Measurements from ENCODE around the gene DENND2C. TPM values are rescaled to one million over a fixed set of nuclear protein-coding genes. Genes with fewer than 3 reads are reported as not detected.

DENND2C gene
- total RNA-seq, 1 experiment from 2014 or later = 3.1 TPM

DNA sequence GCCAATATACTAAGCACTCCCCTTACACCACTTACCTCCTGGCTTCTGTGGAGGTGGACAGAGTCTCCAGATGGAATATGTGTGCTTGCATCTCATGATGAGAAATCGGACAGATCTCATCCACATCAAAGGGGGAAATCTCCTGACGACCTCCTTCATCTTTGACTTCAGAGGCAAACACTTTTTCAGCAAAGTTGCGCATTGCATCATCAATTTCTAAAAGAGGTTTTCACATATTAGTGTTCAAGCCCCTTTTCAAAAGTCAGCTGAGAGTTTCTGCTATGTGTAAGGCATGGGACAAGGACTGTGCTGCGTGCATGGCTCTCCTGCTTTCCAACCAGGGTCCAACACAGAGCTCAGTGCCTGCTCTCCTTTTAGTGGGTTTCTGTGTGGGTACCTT, 18.7 kb upstream of the DENND2C start:
- DNase-seq (ENCODE audit: extremely low read depth, low read depth) = no peak

GRCh38 chr1:114685851-114686250, 16.0 kb upstream of the DENND2C start:
- DNase-seq (ENCODE audit: extremely low read depth, low read depth) = no peak

DNA sequence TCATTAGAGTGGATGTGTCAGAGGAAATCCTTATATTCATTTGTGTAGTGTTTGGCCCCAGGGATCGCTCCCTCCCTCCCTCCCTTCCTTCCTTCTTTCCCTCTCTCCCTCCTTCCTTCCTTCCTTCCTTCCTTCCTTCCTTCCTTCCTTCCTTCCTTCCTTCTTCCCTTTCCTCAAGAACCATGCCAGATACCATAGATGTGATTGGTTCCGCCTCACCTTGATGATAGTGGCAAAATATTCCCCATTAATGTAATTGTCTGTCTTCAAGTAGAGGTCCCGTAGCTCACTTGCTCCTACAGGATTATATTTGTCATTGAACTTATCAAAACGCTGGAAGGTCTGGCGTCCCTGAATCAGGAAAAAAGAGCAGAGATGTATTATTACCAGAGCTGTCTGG, 7.8 kb upstream of the DENND2C start:
- no peak for DNase-seq (ENCODE audit: extremely low read depth, low read depth)

DNA sequence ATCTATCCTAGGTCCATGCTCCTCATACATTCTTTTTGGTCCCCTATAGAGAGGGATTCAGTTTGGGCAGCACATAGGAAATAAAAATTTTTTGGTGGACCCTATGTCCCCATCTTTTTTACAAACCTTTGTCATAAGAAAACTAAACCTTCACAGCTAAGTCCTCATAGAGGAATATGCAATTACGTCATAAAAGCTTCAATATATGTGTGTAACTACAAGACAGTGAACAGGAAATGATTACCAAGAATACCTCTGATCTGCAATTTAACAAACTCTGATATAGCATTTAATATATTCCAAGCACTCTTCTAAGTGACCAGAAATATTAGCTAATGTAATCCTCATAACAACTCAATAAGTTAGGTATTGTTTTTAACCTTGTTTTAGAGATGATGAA, 6.3 kb upstream of the DENND2C start:
- DNase-seq (ENCODE audit: extremely low read depth, low read depth) = no peak

- DNase-seq (ENCODE audit: extremely low read depth, low read depth) = no peak
Observed at GRCh38 chr1:114671939-114672275, 2.1 kb upstream of the DENND2C start.

DNA sequence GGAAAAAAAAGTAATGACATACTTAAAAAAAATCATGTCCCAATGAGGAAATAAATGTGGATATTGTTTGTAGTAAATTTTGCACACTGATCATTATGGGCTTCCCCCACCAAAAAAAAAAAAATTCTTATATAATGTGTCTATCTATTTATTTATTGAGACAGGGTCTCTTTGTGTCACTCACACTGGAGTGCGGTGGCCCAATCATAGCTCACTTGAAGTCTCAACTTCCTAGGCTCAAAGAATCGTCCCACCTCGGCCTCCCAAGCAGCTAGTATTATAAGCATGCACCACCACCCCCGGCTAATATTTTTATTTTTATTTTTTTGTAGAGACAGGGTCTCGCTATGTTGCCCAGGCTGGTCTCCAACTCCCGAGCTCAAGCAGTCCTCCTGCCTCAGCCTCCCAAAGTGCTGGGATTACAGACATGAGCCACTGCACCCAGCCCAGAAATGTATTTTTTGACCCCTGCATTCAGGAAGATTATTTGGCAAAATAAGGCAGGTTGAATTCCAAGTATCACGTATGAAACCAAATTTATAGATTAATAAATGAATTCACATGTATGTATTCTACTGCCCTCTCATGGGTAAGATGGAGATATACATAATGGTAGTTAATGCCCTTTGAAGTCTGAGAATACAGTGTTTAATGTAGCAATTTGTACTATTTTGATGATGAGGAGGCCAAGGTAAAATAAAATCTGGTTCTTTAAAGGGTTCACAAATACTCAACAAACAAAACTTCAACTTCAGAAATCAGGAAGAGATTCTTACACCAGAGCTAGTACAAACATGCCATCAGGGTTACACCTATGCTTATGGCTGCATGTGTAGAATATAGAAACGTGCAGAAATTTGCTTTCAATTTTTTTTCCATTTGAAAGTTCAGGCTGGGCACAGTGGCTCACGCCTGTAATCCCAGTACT, 1.4 kb upstream of the DENND2C start:
- DNase-seq (ENCODE audit: extremely low read depth, low read depth) = no peak

DNA sequence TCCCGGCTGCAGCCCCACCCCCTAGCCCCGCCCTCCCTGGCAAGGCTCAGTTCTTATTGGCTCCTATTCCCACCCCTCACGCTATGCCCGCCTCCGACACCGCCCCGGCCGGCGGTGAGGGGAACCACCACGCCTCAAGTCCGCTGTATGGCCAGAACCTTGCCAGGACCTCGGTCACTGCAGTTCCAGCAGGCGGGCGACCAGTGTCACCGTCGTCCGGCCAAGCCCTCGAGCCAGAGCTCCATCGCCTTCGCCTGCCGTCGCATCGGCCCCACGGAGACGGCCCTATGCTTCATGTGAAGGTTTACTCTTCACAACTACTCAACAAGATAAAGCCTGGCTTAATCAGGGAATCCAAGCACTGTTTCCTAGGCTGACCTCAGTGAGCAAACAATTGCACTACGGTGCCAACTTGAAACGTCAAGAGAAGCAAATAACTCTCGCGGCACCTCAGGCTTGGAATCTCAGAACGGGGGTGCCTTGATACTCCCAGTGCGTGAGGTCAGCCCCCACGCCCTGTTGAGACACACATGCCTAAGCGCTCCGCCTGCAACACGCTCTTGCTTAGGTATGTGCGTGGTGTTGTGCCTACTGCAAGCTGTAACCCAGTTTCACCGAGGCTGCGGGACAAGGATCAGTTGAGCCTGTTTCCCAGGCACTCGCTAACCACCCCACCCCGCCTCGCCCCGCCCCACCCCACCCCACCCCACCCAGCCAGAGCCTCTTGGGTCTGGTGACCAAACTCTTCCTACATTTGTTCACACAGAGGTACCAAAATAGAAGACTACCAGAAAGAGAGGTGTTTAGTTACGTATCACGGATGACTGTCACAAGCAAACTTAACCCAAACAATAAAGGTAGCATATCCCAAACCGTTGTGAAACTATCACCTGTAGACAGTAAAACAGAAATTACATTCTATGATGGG, 498 bp upstream of the DENND2C start:
- peak; percentile 85 for DNase-seq (ENCODE audit: extremely low read depth, low read depth)

- DNase-seq (ENCODE audit: extremely low read depth, low read depth) = peak; percentile 13
Observed at GRCh38 chr1:114668784-114669561, 876 bp downstream of the DENND2C start.

- no peak for DNase-seq (ENCODE audit: extremely low read depth, low read depth)
Observed at GRCh38 chr1:114668373-114668772, 1.5 kb downstream of the DENND2C start.

- no peak for DNase-seq (ENCODE audit: extremely low read depth, low read depth)
Observed at GRCh38 chr1:114666954-114667353, 2.9 kb downstream of the DENND2C start.

GRCh38 chr1:114660238-114660637, 9.6 kb downstream of the DENND2C start:
- DNase-seq (ENCODE audit: extremely low read depth, low read depth) = no peak

- no peak for DNase-seq (ENCODE audit: extremely low read depth, low read depth)
Observed at GRCh38 chr1:114651893-114652292, 18.0 kb downstream of the DENND2C start.

DNA sequence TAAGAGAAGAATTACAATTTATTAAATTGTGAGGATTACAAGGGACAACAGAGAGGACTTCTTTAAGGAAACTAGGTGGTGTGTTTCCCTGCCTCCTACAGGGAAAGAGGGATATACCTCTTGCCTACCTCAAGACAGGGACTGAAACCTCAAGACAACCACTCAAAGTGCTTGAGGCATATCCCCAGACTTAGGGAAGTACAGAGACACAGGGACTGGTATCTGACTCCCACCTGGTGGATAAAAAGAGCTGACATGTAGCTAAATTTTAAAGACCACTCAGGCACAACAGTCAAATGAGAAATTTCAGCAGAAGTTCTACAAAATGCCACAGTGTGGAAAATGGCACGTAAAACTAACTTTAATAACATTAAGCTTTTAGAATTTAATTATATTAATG, 21.3 kb downstream of the DENND2C start:
- no peak for DNase-seq (ENCODE audit: extremely low read depth, low read depth)

- DNase-seq (ENCODE audit: extremely low read depth, low read depth) = no peak
Observed at GRCh38 chr1:114641377-114641776, 28.5 kb downstream of the DENND2C start.

GRCh38 chr1:114638910-114639309, 30.9 kb downstream of the DENND2C start:
- DNase-seq (ENCODE audit: extremely low read depth, low read depth) = no peak

DNA sequence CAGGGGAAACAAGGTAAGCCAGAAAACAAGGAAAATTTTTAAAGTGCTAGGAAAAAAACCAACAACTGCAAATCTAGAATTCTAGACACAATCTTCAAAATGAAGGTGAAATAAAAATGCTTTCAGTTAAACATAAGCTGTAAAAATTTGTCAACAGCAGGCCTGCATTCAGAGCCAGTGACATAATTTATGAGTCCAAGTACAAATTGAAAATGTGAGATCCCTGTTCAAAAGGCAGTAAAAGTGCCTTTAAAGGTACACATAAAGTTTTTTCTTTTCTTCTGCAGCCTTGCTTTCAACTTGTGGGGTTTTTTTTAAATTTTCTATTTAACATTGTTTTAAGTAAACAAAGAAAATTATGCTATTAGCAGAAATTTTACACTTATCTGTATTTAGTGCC, 37.4 kb downstream of the DENND2C start:
- DNase-seq (ENCODE audit: extremely low read depth, low read depth) = no peak

DNA sequence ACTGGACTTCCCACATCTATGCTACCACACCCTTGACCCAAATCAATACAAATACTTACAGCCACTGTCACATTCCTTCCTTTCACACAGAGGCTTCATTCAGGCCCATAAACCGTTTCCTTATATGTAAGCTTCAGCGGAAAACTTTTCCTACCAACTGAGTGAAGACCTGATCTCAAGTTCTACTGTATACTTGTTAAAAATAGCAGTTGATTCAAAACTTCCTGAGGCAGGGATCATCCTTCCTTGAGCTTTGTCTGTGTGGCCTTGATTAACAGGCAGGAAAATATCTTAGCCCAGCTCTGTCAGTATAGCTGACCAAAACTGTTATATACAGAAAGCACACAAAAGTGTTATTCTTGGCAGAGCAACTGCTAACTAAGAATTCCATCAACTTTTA, 42.7 kb downstream of the DENND2C start:
- DNase-seq (ENCODE audit: extremely low read depth, low read depth) = peak; percentile 67

GRCh38 chr1:114623364-114623763, 46.5 kb downstream of the DENND2C start:
- DNase-seq (ENCODE audit: extremely low read depth, low read depth) = no peak

GRCh38 chr1:114620419-114620818, 49.4 kb downstream of the DENND2C start:
- no peak for DNase-seq (ENCODE audit: extremely low read depth, low read depth)

- no peak for DNase-seq (ENCODE audit: extremely low read depth, low read depth)
Observed at GRCh38 chr1:114618606-114619005, 51.2 kb downstream of the DENND2C start.
